Measurements from ENCODE around the gene HCK.
"Not testable (repeated sequence)": the region's sequence is repeated elsewhere in the genome, so short reads cannot be mapped to it uniquely, and the experiment has no call there.

Gene HCK

DNA sequence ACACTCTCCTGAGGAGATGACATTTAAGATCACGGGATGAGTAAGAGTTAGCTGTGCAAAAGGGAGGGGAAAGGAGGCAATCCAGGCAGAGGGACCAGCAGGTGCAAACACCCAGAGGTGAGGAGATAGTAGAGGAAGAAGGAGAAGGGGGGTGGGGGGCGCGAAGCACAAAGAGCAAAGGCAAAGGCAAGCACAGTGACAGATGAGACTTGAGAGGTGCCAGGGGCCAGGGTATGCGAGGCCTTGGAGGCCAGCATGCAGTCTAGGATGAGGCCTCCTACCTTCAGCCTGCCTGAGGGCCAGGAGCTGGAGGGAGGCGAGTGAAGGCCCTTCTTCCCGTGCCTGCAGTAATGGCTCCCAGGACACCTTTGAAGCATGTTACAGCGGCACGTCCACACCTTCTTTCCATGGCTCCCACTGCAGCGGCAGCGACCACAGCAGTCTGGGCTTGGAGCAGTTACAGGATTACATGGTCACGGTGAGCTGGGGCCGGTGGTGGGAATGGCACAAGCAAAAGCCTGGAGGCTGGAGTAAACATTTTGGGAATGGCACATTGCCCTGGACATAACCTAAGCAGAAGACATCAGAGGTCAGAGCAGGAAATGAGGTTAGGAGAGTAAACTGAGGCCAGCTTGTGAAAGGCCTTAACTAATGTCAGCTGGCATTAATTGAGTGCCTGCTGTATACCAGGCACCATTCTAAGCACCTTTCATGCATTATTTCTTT lies 23.2 kb upstream of the HCK start:
- DNase-seq (ENCODE audit: low read depth, low spot score) = no peak

GRCh38 chr20:32029561-32029960 lies 22.5 kb upstream of the HCK start:
- no peak for DNase-seq (ENCODE audit: low read depth, low spot score)

- DNase-seq (ENCODE audit: low read depth, low spot score) = peak; percentile 85
Observed at GRCh38 chr20:32031007-32031958, 20.8 kb upstream of the HCK start.

GRCh38 chr20:32033316-32033715 lies 18.7 kb upstream of the HCK start:
- DNase-seq (ENCODE audit: low read depth, low spot score) = no peak

GRCh38 chr20:32033721-32034120 lies 18.3 kb upstream of the HCK start:
- not testable (repeated sequence) for DNase-seq (ENCODE audit: low read depth, low spot score)

- no peak for DNase-seq (ENCODE audit: low read depth, low spot score)
Observed at GRCh38 chr20:32034581-32035425, 17.2 kb upstream of the HCK start.

GRCh38 chr20:32035426-32035779 lies 16.6 kb upstream of the HCK start:
- no peak for DNase-seq (ENCODE audit: low read depth, low spot score)

- no peak for DNase-seq (ENCODE audit: low read depth, low spot score)
Observed at GRCh38 chr20:32036252-32036651, 15.8 kb upstream of the HCK start.

DNA sequence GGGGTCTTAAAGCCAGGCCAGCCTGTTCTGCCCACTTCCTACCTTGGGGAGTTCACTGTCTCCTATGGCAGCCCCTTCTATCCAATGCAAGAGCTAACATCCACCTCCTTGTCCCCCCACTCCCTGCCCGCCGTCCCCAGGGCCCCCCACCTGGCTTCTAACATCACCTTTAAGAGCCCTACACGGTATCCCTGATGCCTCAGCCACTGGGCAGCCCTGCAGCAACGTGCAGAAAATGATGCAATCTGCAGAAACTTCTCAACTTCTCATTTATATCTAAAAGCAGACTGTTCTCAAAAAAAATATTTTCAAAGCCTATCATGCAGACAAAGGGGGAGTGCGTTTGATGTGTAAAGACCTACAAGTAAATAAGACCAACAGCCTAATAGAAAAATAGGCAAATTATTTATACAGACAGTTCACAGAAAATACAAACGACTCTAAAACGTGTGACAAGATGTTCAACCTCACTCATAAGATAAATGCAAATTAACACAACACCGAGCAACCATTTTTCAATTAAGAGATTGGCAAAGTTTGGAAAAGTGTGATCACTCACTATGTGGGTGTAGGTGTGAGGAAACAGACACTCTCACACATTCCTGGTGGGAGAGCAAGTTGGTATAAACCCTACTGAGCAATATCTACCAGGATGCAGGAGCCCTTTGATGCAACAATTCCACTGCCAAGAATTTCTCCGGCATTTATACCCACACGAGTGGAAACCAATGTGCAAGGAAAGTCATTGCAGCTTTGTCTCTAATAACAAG lies 15.1 kb upstream of the HCK start:
- DNase-seq (ENCODE audit: low read depth, low spot score) = no peak

GRCh38 chr20:32037929-32038328 lies 14.1 kb upstream of the HCK start:
- DNase-seq (ENCODE audit: low read depth, low spot score) = no peak

GRCh38 chr20:32040142-32040953 lies 11.7 kb upstream of the HCK start:
- no peak for DNase-seq (ENCODE audit: low read depth, low spot score)

GRCh38 chr20:32045999-32046398 lies 6.0 kb upstream of the HCK start:
- no peak for DNase-seq (ENCODE audit: low read depth, low spot score)

DNA sequence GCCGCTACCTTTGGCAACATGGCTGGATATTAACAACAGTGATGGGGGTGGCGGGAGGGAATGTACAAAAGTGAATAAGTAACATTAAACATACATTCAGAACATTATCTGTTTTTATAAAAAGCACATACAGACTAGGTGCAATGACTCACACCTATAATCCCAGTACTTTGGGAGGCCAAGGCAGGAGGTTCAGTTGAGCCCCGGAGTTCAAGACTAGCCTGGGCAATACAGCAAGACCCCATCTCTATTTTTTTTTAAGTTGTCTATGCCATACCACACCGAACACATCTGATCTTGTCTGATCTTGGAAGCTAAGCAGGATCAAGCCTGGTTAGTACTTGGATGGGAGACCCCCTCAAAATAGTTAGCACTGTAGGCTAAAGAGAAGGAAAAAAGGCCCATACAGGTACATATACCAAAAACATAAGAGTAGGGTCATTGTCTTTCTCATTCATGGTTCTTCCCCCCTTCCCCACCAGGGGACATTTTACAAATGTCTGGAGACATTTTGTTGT lies 1.7 kb upstream of the HCK start:
- no peak for DNase-seq (ENCODE audit: low read depth, low spot score)

- DNase-seq (ENCODE audit: low read depth, low spot score) = no peak
Observed at GRCh38 chr20:32050851-32051556, 1.0 kb upstream of the HCK start.

GRCh38 chr20:32051720-32052089 lies 337 bp upstream of the HCK start:
- DNase-seq (ENCODE audit: low read depth, low spot score) = no peak

GRCh38 chr20:32052778-32053362 lies 828 bp downstream of the HCK start:
- DNase-seq (ENCODE audit: low read depth, low spot score) = no peak

DNA sequence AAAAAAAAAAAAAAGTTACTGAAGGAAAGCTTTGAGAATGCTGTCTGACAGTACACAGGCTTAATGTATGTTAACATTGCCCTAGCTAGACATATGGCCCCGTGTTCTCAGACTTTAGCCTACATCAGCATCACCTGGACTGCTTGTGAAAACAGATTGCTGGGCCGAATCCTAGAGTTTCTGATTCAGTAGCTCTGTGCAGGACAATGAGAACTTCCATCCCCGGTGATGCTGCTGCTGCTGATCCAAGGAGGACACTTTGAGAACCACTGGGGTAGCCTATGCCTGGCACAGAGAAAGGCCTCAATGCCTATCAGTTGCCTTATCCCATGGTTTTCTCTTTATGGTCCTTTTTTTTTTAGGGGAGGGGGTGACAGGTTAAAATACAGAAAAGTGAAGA lies 1.6 kb downstream of the HCK start:
- no peak for DNase-seq (ENCODE audit: low read depth, low spot score)

DNA sequence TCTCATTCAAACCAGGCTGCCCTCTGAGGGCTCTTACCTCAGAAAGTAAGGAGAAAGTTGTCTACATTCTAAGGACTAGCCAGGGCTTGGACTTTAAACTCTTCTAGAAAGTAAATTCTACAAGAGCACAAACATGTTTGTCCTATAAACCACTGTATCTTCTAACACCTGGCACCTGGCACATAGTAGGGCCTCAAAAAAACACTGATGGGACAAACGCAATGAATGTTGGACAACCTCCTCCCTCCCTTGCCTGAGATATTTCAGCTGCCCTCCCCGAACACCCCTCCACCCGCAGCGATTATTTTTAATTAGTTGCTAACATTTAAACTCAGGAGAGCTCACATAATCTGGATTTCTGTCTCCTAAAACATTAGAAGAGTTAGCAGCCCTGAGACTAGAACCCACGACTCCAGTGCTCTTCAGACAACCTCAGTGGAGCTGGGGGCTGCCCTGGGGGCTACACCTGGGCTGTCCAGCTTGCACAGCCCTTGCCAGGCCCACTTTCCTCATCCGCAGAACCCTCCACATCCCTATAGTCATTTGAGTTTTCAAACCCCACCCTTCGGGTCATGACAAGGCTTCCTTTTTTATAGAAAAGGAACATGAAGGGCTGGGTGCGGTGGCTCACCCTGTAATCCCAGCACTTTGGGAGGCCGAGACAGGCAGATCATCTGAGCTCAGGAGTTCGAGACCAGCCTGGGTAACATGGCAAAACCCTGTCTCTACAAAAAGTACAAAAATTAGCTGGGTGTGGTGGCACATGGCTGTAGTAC lies 4.9 kb downstream of the HCK start:
- no peak for DNase-seq (ENCODE audit: low read depth, low spot score)
